COR-L47 (cell line): ENCODE measurements around the gene ATXN10.
"Not testable (repeated sequence)": the region's sequence is repeated elsewhere in the genome, so short reads cannot be mapped to it uniquely, and the experiment has no call there.

ENCODE experiments used
- DNase-seq: peaks from one replicate; lab custom pipeline; 2025; lab: John Stamatoyannopoulos, UW

Gene ATXN10

GRCh38 chr22:45642986-45643385 lies 28.6 kb upstream of the ATXN10 start:
- no peak for DNase-seq

- DNase-seq, result no peak
These were observed 26.9 kb upstream of the ATXN10 start for GRCh38 chr22:45644714-45645113.

GRCh38 chr22:45645150-45645525 lies 26.5 kb upstream of the ATXN10 start:
- DNase-seq, result no peak

- peak; percentile 13 for DNase-seq
These were observed 25.9 kb upstream of the ATXN10 start for GRCh38 chr22:45645526-45646414.

- no peak for DNase-seq
These were observed 24.0 kb upstream of the ATXN10 start for GRCh38 chr22:45647532-45648225.

GRCh38 chr22:45648301-45649117 lies 23.1 kb upstream of the ATXN10 start:
- no peak for DNase-seq

GRCh38 chr22:45649809-45650208 lies 21.8 kb upstream of the ATXN10 start:
- no peak for DNase-seq

- no peak for DNase-seq
These were observed 20.9 kb upstream of the ATXN10 start for GRCh38 chr22:45650721-45651120.

- DNase-seq, result no peak
These were observed 19.6 kb upstream of the ATXN10 start for GRCh38 chr22:45651931-45652528.

GRCh38 chr22:45656577-45656976 lies 15.1 kb upstream of the ATXN10 start:
- DNase-seq, result no peak

- DNase-seq, result no peak
These were observed 13.9 kb upstream of the ATXN10 start for GRCh38 chr22:45657701-45658100.

GRCh38 chr22:45664136-45664646 lies 7.4 kb upstream of the ATXN10 start:
- DNase-seq, result no peak

GRCh38 chr22:45667486-45667885 lies 4.1 kb upstream of the ATXN10 start:
- DNase-seq, result no peak

GRCh38 chr22:45670363-45670762 lies 1.3 kb upstream of the ATXN10 start:
- not testable (repeated sequence) for DNase-seq

- DNase-seq, result no peak
These were observed 452 bp upstream of the ATXN10 start for GRCh38 chr22:45670981-45671782.

- no peak for DNase-seq
These were observed 1.2 kb downstream of the ATXN10 start for GRCh38 chr22:45672564-45673481.

- no peak for DNase-seq
These were observed 2.0 kb downstream of the ATXN10 start for GRCh38 chr22:45673482-45674175.

GRCh38 chr22:45676024-45676423 lies 4.4 kb downstream of the ATXN10 start:
- no peak for DNase-seq

- DNase-seq, result no peak
These were observed 5.4 kb downstream of the ATXN10 start for GRCh38 chr22:45677063-45677462.
